Mesothelial cell of epicardium (in vitro differentiated cells): ENCODE measurements around the gene TLL2. TPM values are rescaled to one million over a fixed set of nuclear protein-coding genes. Genes with fewer than 3 reads are reported as not detected.
"Not testable (repeated sequence)": the region's sequence is repeated elsewhere in the genome, so short reads cannot be mapped to it uniquely, and the experiment has no call there.

Experiments used
- DNase-seq, 2 experiments: peaks; one replicate each; pipeline ENCODE4 v3.0.0; 2021; ENCODE audit warnings: low spot score in 2 of 2; ENCODE audit not compliant: unreplicated experiment in 2 of 2
- H3K27ac Mint-ChIP-seq: 2 replicates; pipeline ENCODE4 v1.8.0; 2021; ENCODE audit warnings: mixed read lengths
- H3K27me3 Mint-ChIP-seq: 2 replicates; pipeline ENCODE4 v1.8.0; 2021; ENCODE audit warnings: low read depth, mixed read lengths
- H3K36me3 Mint-ChIP-seq: 2 replicates; pipeline ENCODE4 v1.8.0; 2021; ENCODE audit warnings: mixed read lengths
- H3K4me1 Mint-ChIP-seq: 2 replicates; pipeline ENCODE4 v1.8.0; 2021; ENCODE audit warnings: mixed read lengths
- H3K4me3 Mint-ChIP-seq: 2 replicates; pipeline ENCODE4 v1.8.0; 2021; ENCODE audit warnings: mild to moderate bottlenecking, moderate library complexity, mixed read lengths
- H3K9me3 Mint-ChIP-seq: 2 replicates; pipeline ENCODE4 v1.8.0; 2021; ENCODE audit warnings: mixed read lengths
- CTCF ChIP-seq: fragments of 200-600 bp; sonication (generic); IDR thresholded peaks from one replicate; pipeline ENCODE4 v1.5.0; 2021; ENCODE audit warnings: antibody characterized with exemption; ENCODE audit not compliant: unreplicated experiment
- total RNA-seq: library from RNA; stranded (reverse); gene quantifications from 3 replicates; pipeline ENCODE4 v1.2.1, GENCODE V29; 2021

The TLL2 gene
- total RNA-seq, 1 donor from 2014 or later = 1.4 TPM

GRCh38 chr10:96548589-96548988, 34.9 kb upstream of the TLL2 start:
- TF ChIP-seq CTCF = no peak
- H3K27ac Mint-ChIP-seq = no peak overlapping the region
- no peak overlapping the region for H3K4me3 Mint-ChIP-seq
- no peaks in the 10 kb centered on the region for H3K4me1 Mint-ChIP-seq
- H3K36me3 Mint-ChIP-seq = peaks cover 31% of the 10 kb centered on the region
- no peaks in the 10 kb centered on the region for H3K27me3 Mint-ChIP-seq
- no peak for DNase-seq
- H3K9me3 Mint-ChIP-seq = no peaks in the 10 kb centered on the region

- peaks cover 34% of the 10 kb centered on the region for H3K36me3 Mint-ChIP-seq
- not testable (repeated sequence) for H3K9me3 Mint-ChIP-seq, DNase-seq, H3K4me1 Mint-ChIP-seq, H3K4me3 Mint-ChIP-seq, H3K27me3 Mint-ChIP-seq, H3K27ac Mint-ChIP-seq
These were observed 31.8 kb upstream of the TLL2 start for GRCh38 chr10:96545558-96545957.

- TF ChIP-seq CTCF = no peak
- Mint-ChIP-seq H3K4me3 (no peak overlapping the region), H3K36me3 (peaks cover 59% of the 10 kb centered on the region), H3K27ac (no peak overlapping the region), H3K9me3 (peaks cover 13% of the 10 kb centered on the region), H3K4me1 (no peaks in the 10 kb centered on the region), H3K27me3 (no peaks in the 10 kb centered on the region)
- no peak for DNase-seq
These were observed 28.2 kb upstream of the TLL2 start for GRCh38 chr10:96541921-96542320.

GRCh38 chr10:96540240-96540639, 26.5 kb upstream of the TLL2 start:
- H3K9me3 Mint-ChIP-seq = peaks cover 13% of the 10 kb centered on the region
- no peaks in the 10 kb centered on the region for H3K27me3 Mint-ChIP-seq
- no peak overlapping the region for H3K4me3 Mint-ChIP-seq
- TF ChIP-seq CTCF = no peak
- H3K36me3 Mint-ChIP-seq = peaks cover 48% of the 10 kb centered on the region
- DNase-seq = no peak
- peaks cover 6% of the 10 kb centered on the region for H3K4me1 Mint-ChIP-seq
- no peak overlapping the region for H3K27ac Mint-ChIP-seq

- Mint-ChIP-seq H3K9me3 (peaks cover 13% of the 10 kb centered on the region), H3K27ac (no peak overlapping the region), H3K27me3 (no peaks in the 10 kb centered on the region), H3K4me1 (peaks cover 12% of the 10 kb centered on the region), H3K4me3 (no peak overlapping the region), H3K36me3 (peaks cover 45% of the 10 kb centered on the region)
- no peak for DNase-seq
- no peak for TF ChIP-seq CTCF
These were observed 25.0 kb upstream of the TLL2 start for GRCh38 chr10:96538683-96539082.

- TF ChIP-seq CTCF = no peak
- DNase-seq = no peak
- Mint-ChIP-seq H3K4me3 (no peak overlapping the region), H3K36me3 (peaks cover 37% of the 10 kb centered on the region), H3K27ac (no peak overlapping the region), H3K27me3 (no peaks in the 10 kb centered on the region), H3K4me1 (peaks cover 23% of the 10 kb centered on the region), H3K9me3 (peaks cover 13% of the 10 kb centered on the region)
These were observed 22.4 kb upstream of the TLL2 start for GRCh38 chr10:96536129-96536528.
